ENCODE data around the gene COPE.

DNA sequence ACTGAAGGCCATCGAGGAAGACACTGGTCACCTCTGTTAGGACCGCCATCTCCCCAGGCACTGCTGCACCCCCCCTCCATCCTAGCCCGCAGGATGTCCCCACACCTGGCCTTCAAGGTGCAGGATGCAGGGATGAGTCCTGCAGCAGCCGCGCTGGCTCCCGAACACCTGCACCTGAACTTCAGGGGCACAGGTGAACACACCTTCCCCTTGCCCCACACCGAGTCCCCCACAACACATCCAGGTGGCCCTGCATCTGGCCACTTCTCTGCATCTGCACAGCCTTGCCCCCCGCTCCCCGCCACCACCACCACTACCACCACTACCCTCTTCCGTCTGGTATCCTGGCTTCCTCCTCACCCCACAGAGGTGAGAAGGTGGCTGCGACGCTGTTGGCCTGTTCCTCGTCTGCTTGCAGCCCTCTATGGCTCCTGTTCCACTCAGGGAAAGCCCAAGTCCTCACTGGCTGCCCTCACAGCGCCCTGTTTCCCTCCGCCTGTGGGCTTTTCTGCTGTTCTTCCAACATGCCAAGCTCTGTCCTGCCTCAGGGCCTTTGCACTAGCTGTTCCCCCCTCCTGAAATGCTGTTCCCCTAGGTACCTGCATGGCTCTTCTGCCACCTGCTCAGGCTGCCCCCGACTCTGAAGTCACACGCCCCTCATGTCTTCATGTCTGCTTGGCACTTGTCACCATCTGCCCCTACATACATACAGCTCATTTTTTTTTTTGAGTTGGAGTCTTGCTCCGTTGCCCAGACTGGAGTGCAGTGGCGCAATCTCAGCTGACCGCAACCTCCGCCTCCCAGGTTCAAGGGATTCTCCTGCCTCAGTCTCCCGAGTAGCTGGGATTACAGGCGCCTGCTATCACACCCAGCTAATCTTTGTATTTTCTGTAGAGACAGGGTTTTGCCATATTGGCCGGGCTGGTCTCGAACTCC, 21.8 kb downstream of the COPE start:
- TF ChIP-seq, protein P1, sequence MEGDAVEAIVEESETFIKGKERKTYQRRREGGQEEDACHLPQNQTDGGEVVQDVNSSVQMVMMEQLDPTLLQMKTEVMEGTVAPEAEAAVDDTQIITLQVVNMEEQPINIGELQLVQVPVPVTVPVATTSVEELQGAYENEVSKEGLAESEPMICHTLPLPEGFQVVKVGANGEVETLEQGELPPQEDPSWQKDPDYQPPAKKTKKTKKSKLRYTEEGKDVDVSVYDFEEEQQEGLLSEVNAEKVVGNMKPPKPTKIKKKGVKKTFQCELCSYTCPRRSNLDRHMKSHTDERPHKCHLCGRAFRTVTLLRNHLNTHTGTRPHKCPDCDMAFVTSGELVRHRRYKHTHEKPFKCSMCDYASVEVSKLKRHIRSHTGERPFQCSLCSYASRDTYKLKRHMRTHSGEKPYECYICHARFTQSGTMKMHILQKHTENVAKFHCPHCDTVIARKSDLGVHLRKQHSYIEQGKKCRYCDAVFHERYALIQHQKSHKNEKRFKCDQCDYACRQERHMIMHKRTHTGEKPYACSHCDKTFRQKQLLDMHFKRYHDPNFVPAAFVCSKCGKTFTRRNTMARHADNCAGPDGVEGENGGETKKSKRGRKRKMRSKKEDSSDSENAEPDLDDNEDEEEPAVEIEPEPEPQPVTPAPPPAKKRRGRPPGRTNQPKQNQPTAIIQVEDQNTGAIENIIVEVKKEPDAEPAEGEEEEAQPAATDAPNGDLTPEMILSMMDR (IDR thresholded peaks at IDR 0.05) = no peak
- TF ChIP-seq POLR2A (IDR thresholded peaks at IDR 0.05) (no peak), POLR2AphosphoS5 (IDR thresholded peaks at IDR 0.05) (no peak), EP300 (IDR thresholded peaks at IDR 0.05) (no peak)

Measured in suprapubic skin (tissue), 4 donors.